Measurements from ENCODE around the gene SYT11. TPM values are rescaled to one million over a fixed set of nuclear protein-coding genes. Genes with fewer than 3 reads are reported as not detected.

Gene SYT11, protein sequence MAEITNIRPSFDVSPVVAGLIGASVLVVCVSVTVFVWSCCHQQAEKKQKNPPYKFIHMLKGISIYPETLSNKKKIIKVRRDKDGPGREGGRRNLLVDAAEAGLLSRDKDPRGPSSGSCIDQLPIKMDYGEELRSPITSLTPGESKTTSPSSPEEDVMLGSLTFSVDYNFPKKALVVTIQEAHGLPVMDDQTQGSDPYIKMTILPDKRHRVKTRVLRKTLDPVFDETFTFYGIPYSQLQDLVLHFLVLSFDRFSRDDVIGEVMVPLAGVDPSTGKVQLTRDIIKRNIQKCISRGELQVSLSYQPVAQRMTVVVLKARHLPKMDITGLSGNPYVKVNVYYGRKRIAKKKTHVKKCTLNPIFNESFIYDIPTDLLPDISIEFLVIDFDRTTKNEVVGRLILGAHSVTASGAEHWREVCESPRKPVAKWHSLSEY
- total RNA-seq: 1 to 10 TPM; 3.3 to 9.1 (median 3.6) TPM

DNA sequence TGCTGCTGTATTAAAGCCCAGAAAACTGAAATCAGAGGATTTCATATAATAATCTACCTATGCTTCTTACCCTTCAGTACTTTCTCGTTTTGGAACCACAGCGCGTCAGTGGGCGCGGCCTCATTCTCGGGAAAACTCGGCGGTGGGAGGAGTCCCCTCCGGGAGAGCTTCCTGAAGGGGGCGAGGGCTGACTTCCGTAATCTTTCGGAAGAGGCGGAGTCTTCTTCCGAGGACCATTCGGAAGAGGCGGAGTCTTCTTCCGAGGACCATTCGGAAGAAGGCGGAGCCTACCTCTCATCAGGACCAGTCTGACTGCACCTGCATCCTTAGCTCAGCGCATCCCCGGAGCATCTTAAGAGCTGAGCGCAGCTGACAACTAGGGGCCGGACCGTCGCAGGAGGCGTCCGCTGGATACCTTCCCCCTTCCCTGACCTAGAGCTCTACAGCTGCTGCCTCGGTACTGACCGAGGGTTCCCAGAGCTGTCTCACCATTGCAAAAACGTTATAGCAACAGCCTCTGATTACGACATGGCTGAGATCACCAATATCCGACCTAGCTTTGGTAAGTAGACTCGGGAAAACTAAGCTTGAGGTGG is at the start of gene SYT11:
SYT11 (plus strand) TSS at position 334 of the 596 bp plus-strand sequence; CDS start at position 529, 195 bp downstream.
- Histone ChIP-seq H3K36me3 (peaks cover 0 to 3% of the 10 kb centered on the region in 2 donors), H3K4me3 (replicated peaks in 1 of 3) (peak within 1 kb of the TSS in 1 of 3 donors; percentile 38), H3K27me3 (no peaks in the 10 kb centered on the region), H3K4me1 (peaks cover 11 to 15% of the 10 kb centered on the region in 2 donors), H3K9me3 (no peaks in the 10 kb centered on the region), H3K27ac (peak within 1 kb of the TSS; percentile 73 to 92 (median 85))
- WGBS, 2 donors: 1 to 3% methylated on average over 19 to 25 of the region's 33 CpGs
- TF ChIP-seq, protein P1, sequence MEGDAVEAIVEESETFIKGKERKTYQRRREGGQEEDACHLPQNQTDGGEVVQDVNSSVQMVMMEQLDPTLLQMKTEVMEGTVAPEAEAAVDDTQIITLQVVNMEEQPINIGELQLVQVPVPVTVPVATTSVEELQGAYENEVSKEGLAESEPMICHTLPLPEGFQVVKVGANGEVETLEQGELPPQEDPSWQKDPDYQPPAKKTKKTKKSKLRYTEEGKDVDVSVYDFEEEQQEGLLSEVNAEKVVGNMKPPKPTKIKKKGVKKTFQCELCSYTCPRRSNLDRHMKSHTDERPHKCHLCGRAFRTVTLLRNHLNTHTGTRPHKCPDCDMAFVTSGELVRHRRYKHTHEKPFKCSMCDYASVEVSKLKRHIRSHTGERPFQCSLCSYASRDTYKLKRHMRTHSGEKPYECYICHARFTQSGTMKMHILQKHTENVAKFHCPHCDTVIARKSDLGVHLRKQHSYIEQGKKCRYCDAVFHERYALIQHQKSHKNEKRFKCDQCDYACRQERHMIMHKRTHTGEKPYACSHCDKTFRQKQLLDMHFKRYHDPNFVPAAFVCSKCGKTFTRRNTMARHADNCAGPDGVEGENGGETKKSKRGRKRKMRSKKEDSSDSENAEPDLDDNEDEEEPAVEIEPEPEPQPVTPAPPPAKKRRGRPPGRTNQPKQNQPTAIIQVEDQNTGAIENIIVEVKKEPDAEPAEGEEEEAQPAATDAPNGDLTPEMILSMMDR (IDR thresholded peaks at IDR 0.05): no peak
- no peak for TF ChIP-seq POLR2A (IDR thresholded peaks at IDR 0.05)
- intact Hi-C loops (cut with DNase I): no loop called here
- peak; percentile 92 to 95 for DNase-seq

DNA sequence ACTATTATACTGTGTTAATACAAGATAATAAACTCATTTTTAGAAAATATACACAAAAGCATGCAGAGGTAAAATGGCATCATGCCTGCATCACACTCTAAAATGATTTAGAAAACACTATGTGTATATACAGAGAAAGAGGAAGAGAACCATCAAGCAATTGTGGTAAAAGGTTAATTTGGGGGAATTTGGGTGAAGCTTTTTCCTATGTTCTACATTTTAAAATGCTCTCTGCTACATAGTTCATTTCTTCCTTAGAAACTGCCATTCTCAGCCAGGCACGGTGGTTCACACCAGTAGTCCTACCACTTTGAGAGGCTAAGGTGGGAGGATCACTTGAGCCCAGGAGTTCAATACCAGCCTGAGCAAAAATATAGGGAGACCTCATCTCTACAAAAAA is 46.5 kb upstream of the SYT11 start:
- TF ChIP-seq, protein P1 (IDR thresholded peaks at IDR 0.05): no peak
- TF ChIP-seq POLR2A (IDR thresholded peaks at IDR 0.05): no peak
- peaks cover 10 to 37% of the 10 kb centered on the region in 2 donors for H3K36me3 ChIP-seq
- 90 to 95% methylated on average over 1 of the region's 1 CpG for WGBS, 2 donors
- no peak for DNase-seq
- intact Hi-C loops (cut with DNase I): no loop called here
- H3K9me3 ChIP-seq: no peaks in the 10 kb centered on the region
- no peaks in the 10 kb centered on the region for H3K4me1 ChIP-seq
- H3K4me3 ChIP-seq (replicated peaks in 1 of 3): no peak overlapping the region
- H3K27me3 ChIP-seq: no peaks in the 10 kb centered on the region
- H3K27ac ChIP-seq: no peak overlapping the region

DNA sequence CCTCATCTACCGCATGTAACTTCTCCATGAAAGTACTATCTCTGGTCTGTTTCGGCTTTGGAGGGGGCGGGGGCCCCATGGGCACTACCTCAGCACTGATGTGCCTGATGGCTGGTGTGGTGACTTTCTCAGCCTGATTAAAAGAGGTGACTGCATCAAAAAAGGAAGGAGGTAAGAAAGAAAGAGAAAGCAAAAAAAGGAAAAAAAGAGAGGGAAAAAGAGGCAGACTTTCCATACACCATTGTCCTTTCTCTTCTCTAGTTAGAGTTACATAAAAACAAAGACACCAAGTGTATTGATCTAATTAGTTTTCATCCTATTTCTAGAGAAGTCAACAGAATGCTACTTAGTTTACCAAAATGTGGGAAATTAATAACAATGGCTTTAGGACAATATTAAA is 45.7 kb upstream of the SYT11 start:
- H3K4me1 ChIP-seq: no peaks in the 10 kb centered on the region
- 97 to 99% methylated on average over 3 of the region's 3 CpGs for WGBS, 2 donors
- TF ChIP-seq, protein P1 (IDR thresholded peaks at IDR 0.05): no peak
- no peak for TF ChIP-seq POLR2A (IDR thresholded peaks at IDR 0.05)
- no peak overlapping the region for H3K27ac ChIP-seq
- no peaks in the 10 kb centered on the region for H3K27me3 ChIP-seq
- intact Hi-C loops (cut with DNase I): no loop called here
- no peaks in the 10 kb centered on the region for H3K9me3 ChIP-seq
- peaks cover 13 to 41% of the 10 kb centered on the region in 2 donors for H3K36me3 ChIP-seq
- DNase-seq: no peak
- no peak overlapping the region for H3K4me3 ChIP-seq (replicated peaks in 1 of 3)

DNA sequence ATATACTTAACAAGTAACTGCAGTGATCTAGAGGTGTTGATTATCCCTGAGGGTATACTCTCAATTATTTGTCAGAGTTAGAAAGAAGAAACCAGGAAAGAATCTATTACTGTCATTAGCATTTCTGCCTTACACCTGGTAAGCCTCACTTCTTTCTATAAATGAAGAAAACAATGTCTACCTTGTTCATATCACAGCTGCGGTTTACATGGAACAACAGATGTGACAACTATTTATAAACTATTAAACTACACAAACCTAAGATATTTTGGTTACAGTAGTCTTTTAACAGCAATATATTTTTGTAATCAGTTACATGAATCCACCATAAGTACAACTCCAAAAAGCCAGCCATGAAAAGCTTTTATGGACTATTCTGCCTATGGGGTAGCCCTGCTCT is 43.0 kb upstream of the SYT11 start:
- Histone ChIP-seq H3K27ac (no peak overlapping the region), H3K27me3 (no peaks in the 10 kb centered on the region), H3K36me3 (peaks cover 30 to 57% of the 10 kb centered on the region in 2 donors), H3K4me1 (no peaks in the 10 kb centered on the region), H3K4me3 (replicated peaks in 1 of 3) (no peak overlapping the region), H3K9me3 (no peaks in the 10 kb centered on the region)
- DNase-seq: no peak
- intact Hi-C loops (cut with DNase I): no loop called here
- WGBS, 2 donors: 92 to 93% methylated on average over 1 of the region's 1 CpG
- TF ChIP-seq, protein P1 (IDR thresholded peaks at IDR 0.05): no peak
- TF ChIP-seq POLR2A (IDR thresholded peaks at IDR 0.05): no peak

DNA sequence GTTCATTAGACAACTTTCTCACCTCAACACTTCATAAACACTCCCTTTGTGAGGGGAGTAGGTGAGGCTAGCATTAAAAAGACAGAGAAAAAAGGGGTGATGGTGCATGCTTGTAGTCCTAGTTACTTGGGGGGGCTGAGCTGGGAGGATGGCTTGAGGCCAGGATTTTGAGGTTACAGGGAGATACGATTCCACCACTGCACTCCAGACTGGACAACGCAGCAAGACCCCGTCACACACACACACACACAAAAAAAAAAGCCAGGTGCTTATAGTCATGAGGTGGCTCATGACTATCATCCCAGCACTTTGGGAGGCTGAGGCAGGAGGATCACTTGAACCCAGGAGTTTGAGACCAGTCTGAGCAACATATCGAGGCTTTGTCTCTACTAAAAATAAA is 31.9 kb upstream of the SYT11 start:
- Histone ChIP-seq H3K9me3 (no peaks in the 10 kb centered on the region), H3K4me1 (peaks cover 0 to 8% of the 10 kb centered on the region in 2 donors), H3K36me3 (peaks cover 12 to 18% of the 10 kb centered on the region in 2 donors), H3K4me3 (replicated peaks in 1 of 3) (no peak overlapping the region), H3K27me3 (no peaks in the 10 kb centered on the region), H3K27ac (no peak overlapping the region)
- DNase-seq: no peak
- intact Hi-C loops (cut with DNase I): no loop called here
- no peak for TF ChIP-seq POLR2A (IDR thresholded peaks at IDR 0.05)
- TF ChIP-seq, protein P1 (IDR thresholded peaks at IDR 0.05): no peak
- 88 to 89% methylated on average over 3 to 4 of the region's 4 CpGs for WGBS, 2 donors

Measured in thyroid gland (tissue), 4 donors.